Mucosa of stomach (tissue), 1 donor: Measurements from ENCODE around the gene MND1.

ENCODE experiments used
- H3K27me3 ChIP-seq: one replicate; pipeline ENCODE4 v1.7.0; 2013; ENCODE audit warnings: mild to moderate bottlenecking, low read length; ENCODE audit not compliant: control insufficient read depth, insufficient read depth
- H3K36me3 ChIP-seq: one replicate; pipeline ENCODE4 v1.7.0; 2013; ENCODE audit warnings: low read length; ENCODE audit not compliant: control insufficient read depth, insufficient read depth
- H3K4me1 ChIP-seq: one replicate; pipeline ENCODE4 v1.7.0; 2013; ENCODE audit warnings: mild to moderate bottlenecking, low read length; ENCODE audit not compliant: control insufficient read depth, insufficient read depth
- H3K4me3 ChIP-seq: one replicate; pipeline ENCODE4 v1.7.0; 2013; ENCODE audit warnings: low read length
- H3K9ac ChIP-seq: one replicate; pipeline ENCODE4 v1.7.0; 2013; ENCODE audit warnings: mild to moderate bottlenecking, low read length, moderate library complexity
- H3K9me3 ChIP-seq: one replicate; pipeline ENCODE4 v1.7.0; 2013; ENCODE audit warnings: mild to moderate bottlenecking, low read length, moderate library complexity; ENCODE audit not compliant: control insufficient read depth
- donor health status: Pancreatic carcinoma.

The MND1 gene

DNA sequence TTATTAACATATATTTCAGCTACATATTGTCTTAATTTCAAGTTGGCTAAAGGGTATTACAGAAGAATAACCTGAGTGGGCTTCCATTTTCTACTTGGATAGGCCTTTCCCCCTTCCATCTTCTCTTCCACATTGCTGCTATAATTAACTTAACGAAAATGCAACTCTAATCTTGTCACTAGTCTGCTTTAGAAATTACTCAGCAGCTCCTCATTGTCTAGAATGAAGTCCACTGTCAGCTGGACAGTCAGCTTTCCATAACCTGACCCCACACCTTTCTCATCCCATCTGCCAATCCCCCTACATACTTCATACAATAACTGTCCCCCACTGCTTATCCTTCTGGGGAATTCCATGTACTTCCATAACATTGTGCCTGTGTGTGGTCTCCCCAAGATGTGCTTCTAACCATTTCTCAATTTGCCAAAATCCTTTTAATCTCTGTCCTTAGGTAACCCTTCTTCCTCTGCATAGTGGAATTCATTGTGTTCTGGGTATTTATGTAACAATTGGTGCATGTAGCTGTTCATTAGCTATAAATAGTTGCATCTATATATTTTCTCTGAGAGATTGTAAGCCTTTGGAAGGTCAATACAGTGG, 4.8 kb downstream of the MND1 start:
- no peak overlapping the region for H3K9ac ChIP-seq
- no peaks in the 10 kb centered on the region for H3K9me3 ChIP-seq
- peaks cover 7% of the 10 kb centered on the region for H3K4me1 ChIP-seq

DNA sequence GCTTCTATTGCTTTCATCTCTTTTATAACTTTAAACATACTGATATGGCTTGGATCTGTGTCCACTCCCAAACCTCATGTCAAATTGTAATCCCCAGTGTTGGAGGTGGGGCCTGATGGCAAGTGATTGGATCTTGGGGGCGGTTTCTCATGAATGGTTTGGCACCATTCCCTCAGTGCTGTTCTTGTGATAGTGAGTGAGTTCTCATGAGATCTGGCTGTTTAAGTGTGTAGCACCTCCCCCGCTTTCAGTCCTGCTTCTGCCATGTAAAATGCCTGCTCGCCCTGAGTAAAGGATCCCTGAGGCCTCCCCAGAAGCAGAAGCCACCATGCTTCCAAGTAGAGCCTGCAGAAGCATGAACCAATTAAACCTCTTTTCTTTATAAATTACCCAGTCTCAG, 17.7 kb downstream of the MND1 start:
- Histone ChIP-seq H3K4me3 (no peak overlapping the region), H3K27me3 (no peaks in the 10 kb centered on the region), H3K36me3 (no peaks in the 10 kb centered on the region), H3K9me3 (no peaks in the 10 kb centered on the region), H3K9ac (no peak overlapping the region), H3K4me1 (no peaks in the 10 kb centered on the region)

More for the DNA sequence above, 4.8 kb downstream of the MND1 start:
- Histone ChIP-seq H3K36me3 (no peaks in the 10 kb centered on the region), H3K27me3 (no peaks in the 10 kb centered on the region), H3K4me3 (no peak overlapping the region)

DNA sequence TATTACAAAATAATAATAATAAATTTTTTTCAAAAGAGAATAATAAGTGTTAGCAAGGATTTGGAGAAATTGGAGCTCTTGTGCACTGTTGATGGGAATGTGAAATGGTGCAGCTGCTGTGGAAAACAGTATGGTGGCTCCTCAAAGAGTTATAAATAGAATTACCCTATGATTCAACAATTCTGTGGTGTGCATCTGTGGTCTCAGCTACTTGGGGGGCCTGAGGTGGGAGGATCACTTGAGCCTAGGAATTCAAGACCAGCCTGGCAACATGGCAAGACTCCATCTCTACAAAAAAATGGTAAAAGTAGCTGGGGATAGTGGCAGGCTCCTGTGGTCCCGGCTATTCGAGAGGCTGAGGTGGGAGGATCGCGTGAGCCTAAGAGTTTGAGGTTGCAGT, 19.6 kb downstream of the MND1 start:
- no peaks in the 10 kb centered on the region for H3K9me3 ChIP-seq
- H3K27me3 ChIP-seq = no peaks in the 10 kb centered on the region
- H3K4me1 ChIP-seq = no peaks in the 10 kb centered on the region
- H3K9ac ChIP-seq = no peak overlapping the region
- H3K36me3 ChIP-seq = no peaks in the 10 kb centered on the region
- no peak overlapping the region for H3K4me3 ChIP-seq

DNA sequence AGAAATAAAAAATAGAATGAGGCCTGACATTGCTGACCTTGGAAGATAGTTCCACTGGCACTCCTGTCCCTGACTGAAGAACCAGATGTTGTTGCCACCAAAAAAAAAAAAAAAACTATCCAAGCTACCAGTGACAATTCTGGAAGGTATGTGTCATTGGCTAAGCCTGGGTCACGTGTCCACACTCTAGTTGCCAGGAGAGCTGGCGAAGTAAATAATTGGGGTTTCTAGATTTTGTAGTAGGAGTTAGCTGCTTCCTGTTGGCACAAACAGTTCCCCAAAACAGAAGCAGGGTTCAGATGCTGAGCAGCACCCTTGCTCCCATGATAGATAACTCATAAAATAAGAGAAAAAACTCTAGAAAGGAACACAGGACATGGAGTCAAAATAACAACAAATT, 20.5 kb downstream of the MND1 start:
- Histone ChIP-seq H3K4me1 (no peaks in the 10 kb centered on the region), H3K9me3 (no peaks in the 10 kb centered on the region), H3K27me3 (no peaks in the 10 kb centered on the region), H3K36me3 (no peaks in the 10 kb centered on the region), H3K4me3 (no peak overlapping the region), H3K9ac (no peak overlapping the region)

DNA sequence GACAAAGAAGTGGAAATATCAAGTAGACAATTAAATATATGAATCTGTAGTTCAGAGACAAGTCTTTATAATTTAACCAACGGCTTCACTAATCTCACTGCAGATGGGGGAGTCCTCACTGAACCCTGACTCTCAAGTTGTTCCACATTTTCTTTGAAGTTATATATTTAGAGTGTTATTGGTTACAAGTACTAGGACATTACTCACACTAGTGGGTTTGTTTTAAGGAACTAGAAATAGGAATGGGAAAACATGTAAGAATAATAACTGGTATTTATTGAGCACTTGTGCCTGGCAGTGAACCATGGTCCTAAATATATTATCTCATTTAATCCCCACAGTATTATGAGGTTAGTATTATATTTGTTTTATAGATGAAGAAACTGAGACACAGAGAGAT, 22.0 kb downstream of the MND1 start:
- Histone ChIP-seq H3K27me3 (no peaks in the 10 kb centered on the region), H3K9me3 (no peaks in the 10 kb centered on the region), H3K4me1 (no peaks in the 10 kb centered on the region), H3K9ac (no peak overlapping the region), H3K36me3 (no peaks in the 10 kb centered on the region), H3K4me3 (no peak overlapping the region)

DNA sequence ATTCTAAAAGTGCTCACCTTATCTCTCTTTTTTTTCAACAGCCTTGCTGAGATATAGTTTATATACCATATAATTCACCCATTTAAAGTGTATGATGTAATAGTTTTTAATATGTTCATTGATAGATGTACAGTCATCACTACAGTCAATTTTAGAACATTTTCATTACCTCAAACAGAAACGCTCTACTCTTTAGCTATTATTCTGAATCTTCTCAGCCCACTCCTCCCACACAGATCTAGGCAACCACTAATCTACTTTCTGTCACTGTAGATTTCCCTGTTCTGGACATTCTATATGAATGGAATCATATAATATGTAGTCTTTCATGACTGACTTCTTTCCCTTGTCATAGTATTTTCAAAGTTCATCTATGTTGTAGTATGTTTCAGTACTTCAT, 22.6 kb downstream of the MND1 start:
- Histone ChIP-seq H3K27me3 (no peaks in the 10 kb centered on the region), H3K9ac (no peak overlapping the region), H3K4me3 (no peak overlapping the region), H3K36me3 (no peaks in the 10 kb centered on the region), H3K4me1 (no peaks in the 10 kb centered on the region), H3K9me3 (no peaks in the 10 kb centered on the region)

DNA sequence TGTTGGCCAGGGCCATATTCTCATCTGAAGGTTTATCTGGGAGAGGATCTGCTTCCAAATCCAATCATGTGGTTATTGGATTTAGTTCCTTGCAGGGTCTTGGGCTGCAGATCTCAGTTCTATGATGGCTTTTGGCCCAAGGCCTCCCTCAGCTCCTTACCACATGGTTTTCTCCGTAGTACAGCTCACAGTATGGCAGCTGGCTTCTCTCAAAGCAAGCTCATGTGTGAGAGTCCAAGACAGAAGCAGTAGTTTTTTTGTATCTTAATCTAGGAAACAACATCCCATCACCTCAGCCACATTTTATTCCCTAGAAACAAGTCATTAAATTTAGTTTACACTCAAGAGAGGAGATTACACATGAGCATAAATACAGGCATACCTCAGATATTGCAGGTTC, 24.5 kb downstream of the MND1 start:
- H3K9me3 ChIP-seq = no peaks in the 10 kb centered on the region
- no peak overlapping the region for H3K4me3 ChIP-seq
- no peaks in the 10 kb centered on the region for H3K36me3 ChIP-seq
- H3K4me1 ChIP-seq = no peaks in the 10 kb centered on the region
- H3K27me3 ChIP-seq = no peaks in the 10 kb centered on the region
- no peak overlapping the region for H3K9ac ChIP-seq

DNA sequence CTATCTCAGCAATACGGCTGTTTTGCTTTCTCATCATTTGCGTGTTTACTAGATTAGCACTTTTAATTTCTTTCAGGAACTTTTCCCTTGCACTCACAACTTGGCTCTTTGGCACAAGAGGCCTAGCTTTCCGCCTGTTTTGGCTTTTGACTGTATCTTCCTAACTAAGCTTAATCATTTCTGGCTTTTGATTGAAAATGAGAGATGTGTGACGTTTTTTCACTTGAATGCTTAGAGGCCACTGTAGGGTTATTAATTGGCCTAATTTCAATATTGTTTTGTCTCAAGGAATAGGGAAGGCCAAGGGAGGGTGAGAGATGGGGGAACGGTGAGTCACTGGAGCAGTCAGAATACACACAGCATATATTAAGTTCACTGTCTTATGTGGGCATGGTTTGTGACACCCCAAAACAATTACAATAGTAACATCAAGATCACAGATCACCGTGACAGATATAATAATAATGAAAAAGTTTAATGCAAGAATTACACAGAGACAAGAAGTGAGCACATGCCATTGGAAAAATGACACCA, 27.3 kb downstream of the MND1 start:
- H3K36me3 ChIP-seq = no peaks in the 10 kb centered on the region
- H3K4me1 ChIP-seq = no peaks in the 10 kb centered on the region
- no peak overlapping the region for H3K4me3 ChIP-seq
- no peak overlapping the region for H3K9ac ChIP-seq
- H3K9me3 ChIP-seq = no peaks in the 10 kb centered on the region
- H3K27me3 ChIP-seq = no peaks in the 10 kb centered on the region

DNA sequence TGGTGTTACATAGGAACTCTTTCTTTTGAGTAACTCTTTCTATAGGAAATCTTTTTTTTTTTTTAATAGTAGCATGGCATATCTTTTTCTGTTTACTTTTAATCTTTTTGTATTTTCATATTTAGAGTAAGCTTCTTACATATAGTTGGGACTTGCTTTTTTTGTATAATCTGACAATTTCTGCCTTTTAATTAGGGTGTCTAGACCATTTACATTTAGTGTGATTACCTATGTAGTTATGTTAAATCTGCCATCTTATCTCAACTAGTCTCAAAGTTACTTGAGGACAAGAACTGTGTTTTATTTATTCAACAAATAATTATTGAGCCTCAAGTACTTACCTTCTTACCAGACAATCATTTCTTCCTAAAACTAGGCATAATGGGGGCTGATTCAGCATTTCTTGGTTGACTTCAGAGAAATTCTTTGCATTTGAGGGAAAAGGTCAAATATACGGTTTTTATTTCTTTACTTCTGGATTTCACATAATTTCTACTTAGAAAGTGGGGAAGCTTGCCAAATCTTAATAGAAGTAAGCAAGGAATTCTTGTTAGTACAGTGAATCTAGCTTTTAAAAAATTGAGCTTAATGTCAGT, 28.6 kb downstream of the MND1 start:
- Histone ChIP-seq H3K4me3 (no peak overlapping the region), H3K9ac (no peak overlapping the region), H3K27me3 (no peaks in the 10 kb centered on the region), H3K9me3 (no peaks in the 10 kb centered on the region), H3K4me1 (no peaks in the 10 kb centered on the region), H3K36me3 (no peaks in the 10 kb centered on the region)

DNA sequence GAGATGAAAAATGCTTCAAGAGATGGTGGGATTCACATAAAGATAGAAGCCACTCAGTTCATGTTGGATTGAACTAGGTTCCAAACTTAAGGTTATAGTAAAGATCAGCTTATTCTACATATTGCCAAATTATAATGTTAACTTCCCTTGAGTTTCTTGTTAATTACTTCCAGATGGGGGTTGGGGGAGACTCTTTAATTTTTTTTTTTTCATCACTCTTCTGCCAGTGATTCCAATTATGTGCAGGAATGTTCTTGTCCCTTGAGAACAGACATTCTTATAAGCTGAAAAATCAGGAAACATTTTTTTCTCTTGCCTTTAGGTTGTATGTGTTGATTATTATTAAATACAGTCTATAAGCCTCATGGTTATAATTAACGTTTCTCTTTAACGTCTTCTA, 30.0 kb downstream of the MND1 start:
- no peak overlapping the region for H3K4me3 ChIP-seq
- no peaks in the 10 kb centered on the region for H3K9me3 ChIP-seq
- H3K4me1 ChIP-seq = no peaks in the 10 kb centered on the region
- H3K36me3 ChIP-seq = no peaks in the 10 kb centered on the region
- H3K27me3 ChIP-seq = no peaks in the 10 kb centered on the region
- H3K9ac ChIP-seq = no peak overlapping the region

DNA sequence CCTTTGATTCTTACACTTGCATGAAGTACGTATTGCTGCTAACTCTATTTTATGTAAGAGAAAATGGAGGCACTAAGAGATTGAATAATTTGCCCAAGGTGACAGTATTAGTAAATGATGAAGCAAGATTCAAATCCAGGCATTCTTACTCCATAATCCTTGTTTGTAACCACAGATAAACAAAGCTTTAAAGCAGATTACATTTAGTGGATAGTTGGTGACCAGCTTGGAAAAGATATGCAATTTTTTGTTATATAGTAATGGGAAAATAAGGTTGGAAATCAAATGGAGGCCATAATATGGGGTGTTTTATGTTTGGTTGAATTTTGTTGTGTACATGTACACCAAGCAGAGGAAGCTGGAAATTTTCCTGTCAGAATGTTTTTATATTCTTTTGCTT, 30.8 kb downstream of the MND1 start:
- no peak overlapping the region for H3K9ac ChIP-seq
- H3K4me3 ChIP-seq = no peak overlapping the region
- no peaks in the 10 kb centered on the region for H3K4me1 ChIP-seq
- H3K9me3 ChIP-seq = no peaks in the 10 kb centered on the region
- no peaks in the 10 kb centered on the region for H3K36me3 ChIP-seq
- no peaks in the 10 kb centered on the region for H3K27me3 ChIP-seq

DNA sequence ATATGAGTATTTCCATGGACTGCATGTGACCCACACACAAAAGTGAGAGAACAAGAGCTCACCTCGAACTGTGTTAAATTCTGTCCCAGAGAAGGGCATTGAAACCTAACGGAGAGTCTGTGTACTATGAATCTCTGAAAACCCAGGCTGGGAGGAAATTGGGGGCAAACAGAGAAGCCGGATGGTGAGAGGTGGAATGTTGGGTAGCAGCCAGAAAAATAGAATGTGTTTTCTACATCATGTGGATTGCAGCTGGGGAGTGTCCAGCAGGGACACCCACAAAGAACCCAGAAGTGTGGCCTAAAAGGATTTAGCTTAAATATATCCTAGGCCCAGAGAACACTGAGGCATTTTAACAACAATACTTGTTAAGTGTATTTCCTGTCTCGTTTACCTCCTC, 38.6 kb downstream of the MND1 start:
- H3K36me3 ChIP-seq = no peaks in the 10 kb centered on the region
- H3K4me1 ChIP-seq = no peaks in the 10 kb centered on the region
- H3K4me3 ChIP-seq = no peak overlapping the region
- H3K9ac ChIP-seq = no peak overlapping the region
- no peaks in the 10 kb centered on the region for H3K27me3 ChIP-seq
- H3K9me3 ChIP-seq = no peaks in the 10 kb centered on the region

DNA sequence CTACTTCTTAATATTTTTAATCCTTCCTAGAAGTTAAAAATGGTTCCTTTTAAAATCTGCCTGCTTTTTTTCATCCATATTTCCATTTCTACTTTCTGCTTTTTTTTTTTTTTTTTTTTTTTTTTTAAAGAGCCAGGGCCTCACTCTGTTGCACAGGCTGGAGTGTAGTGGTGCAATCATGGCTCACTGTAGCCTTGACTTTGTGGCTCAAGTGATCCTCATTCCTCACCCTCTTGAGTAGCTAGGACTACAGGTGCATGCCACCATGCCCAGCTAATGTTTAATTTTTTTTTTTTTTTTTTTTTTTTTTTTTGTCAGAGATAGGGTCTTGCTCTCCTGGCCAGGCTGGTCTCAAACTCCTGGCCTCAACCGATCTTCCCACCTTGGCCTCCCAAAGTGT, 39.7 kb downstream of the MND1 start:
- no peaks in the 10 kb centered on the region for H3K9me3 ChIP-seq
- no peak overlapping the region for H3K4me3 ChIP-seq
- no peaks in the 10 kb centered on the region for H3K36me3 ChIP-seq
- H3K4me1 ChIP-seq = no peaks in the 10 kb centered on the region
- no peaks in the 10 kb centered on the region for H3K27me3 ChIP-seq
- H3K9ac ChIP-seq = no peak overlapping the region
